Sciatic nerve (tissue), 2 donors: ENCODE results near the gene NFX1. TPM values are rescaled to one million over a fixed set of nuclear protein-coding genes. Genes with fewer than 3 reads are reported as not detected.
A peak's percentile ranks its signal among the peaks of the same experiment; 100 is the strongest.

Experiments
- ATAC-seq: fragments of 200-7000 bp; cut with Tn5 transposase; one replicate; pipeline ENCODE4 v1.9.1; 2020; ENCODE audit warnings: mild to moderate bottlenecking, moderate library complexity
- DNase-seq: peaks from one replicate; pipeline ENCODE4 v3.0.0-alpha.2; 2020; ENCODE audit warnings: low spot score
- intact Hi-C: fragments of 100-400 bp; cut with DNase I; formaldehyde crosslinking; loops from one replicate; pipeline ENCODE4 v1.14.2; 2022
- total RNA-seq: library from RNA; stranded (reverse); fragmentation: NEBNext Ultra II Directional; extraction: Animal tissue kit (Norgen Biotek cat#: 25700); gene quantifications from one replicate; pipeline ENCODE4 v1.2.1, GENCODE V29; 2021
- donor health status: DM: no; HTN: no; CAD: no.
- donor health status: DM: no; HTN: no; CAD: no.

The NFX1 gene
- total RNA-seq, 1 donor from 2014 or later = 45.8 TPM

- ATAC-seq = peak; percentile 99
- DNase-seq = peak; percentile 100
- intact Hi-C loops = no loop called here
Observed at GRCh38 chr9:33264473-33265177, 25.7 kb upstream of the NFX1 start, which contains the start of the genes BAG1 and CHMP5. TSS of gene BAG1 (minus strand) at chr9:33264708. TSS of gene CHMP5 (plus strand) at chr9:33265049. CDS start at chr9:33265079, 30 bp downstream.

DNA sequence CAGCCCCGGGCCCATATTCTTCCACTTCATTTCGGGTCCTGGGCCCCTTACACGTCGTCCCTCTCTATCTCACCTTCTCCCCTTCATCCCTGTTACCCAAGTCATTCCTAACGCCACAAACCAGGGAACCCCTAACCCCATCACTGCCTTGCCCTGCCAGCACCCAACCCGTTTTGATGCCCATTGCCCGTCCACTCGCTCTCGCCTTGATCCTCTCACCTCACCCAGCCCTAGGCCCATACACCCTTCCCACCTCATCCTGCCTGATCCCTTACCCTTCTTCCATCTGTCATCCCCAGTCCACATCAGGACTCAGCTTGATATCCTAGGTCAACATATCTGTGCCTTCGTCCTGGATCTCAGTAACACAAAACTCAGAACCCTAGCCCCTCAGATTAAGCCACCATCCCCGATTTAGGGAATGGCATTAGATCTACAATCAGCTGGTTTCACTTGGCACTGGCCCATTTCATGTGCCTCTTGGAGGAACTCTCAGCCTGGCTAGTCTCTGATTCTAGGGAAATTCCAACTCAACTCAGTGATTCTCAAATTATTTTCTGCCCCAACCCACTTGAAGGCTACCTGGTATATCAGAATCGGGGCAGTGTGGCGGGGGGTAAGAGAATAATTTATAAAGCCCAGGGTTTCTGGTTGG is 25.0 kb upstream of the NFX1 start:
- intact Hi-C loops = no loop called here
- peak; percentile 3 for ATAC-seq
- DNase-seq = no peak

DNA sequence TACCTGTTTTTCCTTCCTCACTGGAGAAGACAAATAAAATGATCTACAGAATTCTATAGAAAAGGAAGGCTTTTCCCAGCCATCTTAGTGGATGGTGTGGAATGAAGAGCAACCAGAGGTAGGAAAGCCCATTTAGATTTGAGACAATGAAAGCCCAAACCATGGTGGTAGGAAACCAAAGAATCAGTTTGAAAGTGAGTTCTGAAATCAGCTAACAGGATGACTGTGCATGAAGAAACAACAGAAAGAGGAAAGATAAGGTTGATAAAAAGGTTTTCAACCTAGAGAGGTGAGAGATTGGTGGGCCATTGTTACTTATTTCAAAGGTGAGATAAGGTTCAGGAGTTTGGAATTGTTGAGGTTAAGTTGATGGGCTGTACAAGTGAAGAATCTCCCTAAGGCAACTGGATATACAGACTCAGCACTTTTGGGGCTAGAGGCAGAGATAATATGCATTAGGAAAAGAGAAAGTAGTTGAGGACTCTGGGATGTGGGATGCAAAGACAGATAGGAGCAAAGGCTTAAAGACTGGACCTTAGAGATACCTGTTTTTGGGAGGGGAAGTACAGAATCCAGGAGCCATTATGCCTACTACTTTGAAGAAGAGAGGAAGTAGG is 23.1 kb upstream of the NFX1 start:
- no peak for ATAC-seq
- intact Hi-C loops = no loop called here
- DNase-seq = no peak

- ATAC-seq = no peak
- DNase-seq = no peak
- intact Hi-C loops = no loop called here
Observed at GRCh38 chr9:33270146-33270545, 20.2 kb upstream of the NFX1 start.

- intact Hi-C loops = no loop called here
- DNase-seq (no peak), ATAC-seq (no peak)
Observed at GRCh38 chr9:33272061-33272460, 18.3 kb upstream of the NFX1 start.

DNA sequence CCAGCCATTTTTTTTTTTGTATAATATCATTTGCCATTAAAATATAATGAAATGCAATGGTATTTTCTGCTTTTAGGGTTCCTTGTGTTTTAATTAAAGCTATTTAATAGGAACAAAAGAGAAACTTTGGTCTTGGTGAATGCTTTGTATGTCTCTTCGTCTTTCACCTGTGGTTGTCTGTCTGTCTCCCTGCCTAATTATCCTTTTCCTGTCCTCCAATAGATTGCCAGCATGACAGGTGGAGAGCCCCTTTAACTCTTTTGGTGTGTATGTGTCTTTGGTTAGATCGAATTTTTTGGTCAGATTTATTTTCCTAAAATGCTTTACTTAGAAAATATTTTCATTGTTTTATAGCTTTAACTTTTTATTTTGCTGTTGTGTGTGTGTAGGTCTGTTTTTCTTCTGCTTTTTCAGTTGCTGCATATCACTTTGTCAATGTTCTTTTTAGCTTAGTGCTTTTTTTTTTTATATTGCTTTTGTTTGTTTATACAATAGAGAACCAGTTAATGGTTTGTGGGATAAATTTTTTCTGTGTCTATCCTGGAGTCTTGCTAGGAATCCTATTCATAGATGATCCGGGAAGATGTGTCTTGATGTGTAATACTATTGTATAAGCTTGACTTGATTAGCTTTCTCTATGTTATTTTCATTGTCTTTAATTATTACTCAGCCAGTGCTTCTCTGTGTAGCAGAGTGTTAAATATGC is 16.9 kb upstream of the NFX1 start:
- intact Hi-C loops = no loop called here
- DNase-seq = no peak
- ATAC-seq = no peak

DNA sequence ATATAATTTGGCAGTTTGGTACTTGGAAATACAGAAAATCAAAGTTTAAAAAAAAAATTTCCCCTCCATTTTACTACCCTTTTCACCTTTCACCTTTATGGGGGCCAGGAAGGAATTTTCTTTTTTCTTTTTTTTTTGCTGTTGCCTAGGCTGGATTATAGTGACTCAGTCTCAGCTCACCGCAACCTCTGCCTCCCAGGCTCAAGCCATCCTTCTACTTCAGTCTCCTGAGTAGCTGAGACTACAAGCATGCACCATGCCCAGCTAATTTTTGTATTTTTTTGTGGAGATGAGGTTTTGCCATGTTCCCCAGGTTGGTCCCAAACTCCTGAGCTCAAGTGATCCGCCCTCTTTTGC is 16.4 kb upstream of the NFX1 start:
- DNase-seq (no peak), ATAC-seq (no peak)
- intact Hi-C loops = no loop called here

DNA sequence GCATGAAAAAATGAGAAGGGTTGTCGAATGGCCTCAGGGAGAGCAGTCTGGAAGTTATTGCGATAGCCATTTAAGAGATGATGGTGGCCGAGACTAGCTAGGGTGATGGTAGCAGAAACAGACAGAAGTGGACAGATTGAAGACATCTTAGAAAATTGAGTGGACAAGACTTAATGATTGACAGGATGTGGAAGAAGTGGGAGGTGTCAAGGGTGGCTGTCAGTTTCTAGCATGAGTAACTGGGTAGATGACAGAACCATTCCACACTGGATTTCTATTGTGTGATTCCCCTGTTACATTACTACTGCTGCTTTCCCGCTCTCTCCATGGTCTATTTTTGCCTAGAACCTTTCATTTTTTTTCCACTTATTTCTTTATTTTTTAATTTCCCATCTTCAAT is 12.8 kb upstream of the NFX1 start:
- intact Hi-C loops = no loop called here
- no peak for ATAC-seq
- no peak for DNase-seq

- intact Hi-C loops = no loop called here
- DNase-seq (no peak), ATAC-seq (no peak)
Observed at GRCh38 chr9:33285502-33285901, 4.8 kb upstream of the NFX1 start.

DNA sequence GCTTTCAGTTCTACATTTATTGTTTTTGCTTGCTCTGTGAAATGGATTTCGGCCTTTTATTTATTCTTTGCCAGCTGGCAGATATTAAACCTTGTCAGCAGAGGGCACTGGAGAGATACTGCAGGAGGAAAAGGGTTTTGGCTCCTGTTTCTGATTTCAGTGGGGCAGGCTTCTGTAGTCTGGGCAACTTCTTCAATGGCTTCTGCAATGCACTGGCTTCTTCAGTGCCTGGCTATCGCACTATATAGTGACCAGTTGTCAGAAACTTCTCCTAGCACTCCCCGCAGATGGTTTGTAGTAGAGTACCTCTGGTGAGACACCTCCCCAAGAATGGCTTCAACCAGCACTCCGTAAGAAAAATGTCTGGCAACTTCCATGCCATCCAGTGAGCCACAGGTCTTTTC is 3.2 kb upstream of the NFX1 start:
- ATAC-seq = no peak

GRCh38 chr9:33288235-33288634 is 2.1 kb upstream of the NFX1 start:
- intact Hi-C loops = no loop called here
- ATAC-seq = no peak
- no peak for DNase-seq

More for the DNA sequence above, 3.2 kb upstream of the NFX1 start:
- intact Hi-C loops = no loop called here
- DNase-seq = no peak

DNA sequence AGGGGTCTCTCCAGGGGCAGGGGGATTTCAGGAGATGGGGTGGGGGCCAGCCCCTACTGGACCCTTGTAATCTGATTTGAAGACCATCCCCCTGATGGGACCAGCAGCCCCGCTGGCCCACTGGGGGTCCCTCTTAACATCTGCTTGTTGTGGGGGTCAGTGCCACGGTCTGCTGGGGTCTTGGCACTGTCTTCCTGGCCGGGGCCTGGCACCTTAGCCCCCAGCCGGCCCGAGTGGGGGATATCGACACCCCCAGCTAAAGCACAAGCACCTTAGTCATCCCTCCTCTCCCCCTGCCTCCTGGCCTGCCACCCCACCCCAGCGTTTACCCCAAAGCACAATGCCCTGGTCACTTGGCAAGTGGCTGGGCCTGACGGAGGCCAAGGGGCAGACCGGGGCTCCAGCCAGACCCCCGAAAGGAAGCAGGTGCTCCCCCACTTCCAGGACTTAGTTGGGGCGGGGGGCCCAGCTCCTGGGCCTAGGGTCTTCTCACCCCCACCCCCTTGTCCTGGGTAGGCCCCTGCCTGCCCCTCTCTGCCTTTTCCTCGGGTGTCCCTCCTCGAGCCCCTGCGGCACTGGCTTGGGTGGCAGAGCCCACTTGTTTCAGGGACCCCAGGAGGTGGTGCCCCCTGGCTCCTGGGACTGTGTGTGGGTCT is 1.4 kb upstream of the NFX1 start:
- ATAC-seq = no peak
- DNase-seq = no peak
- intact Hi-C loops = no loop called here

GRCh38 chr9:33289496-33289895 is 820 bp upstream of the NFX1 start:
- DNase-seq (peak; percentile 66), ATAC-seq (peak; percentile 32)
- intact Hi-C loops = no loop called here

- intact Hi-C loops = no loop called here
- no peak for ATAC-seq
- DNase-seq = no peak
Observed at GRCh38 chr9:33289936-33290246, 425 bp upstream of the NFX1 start.

DNA sequence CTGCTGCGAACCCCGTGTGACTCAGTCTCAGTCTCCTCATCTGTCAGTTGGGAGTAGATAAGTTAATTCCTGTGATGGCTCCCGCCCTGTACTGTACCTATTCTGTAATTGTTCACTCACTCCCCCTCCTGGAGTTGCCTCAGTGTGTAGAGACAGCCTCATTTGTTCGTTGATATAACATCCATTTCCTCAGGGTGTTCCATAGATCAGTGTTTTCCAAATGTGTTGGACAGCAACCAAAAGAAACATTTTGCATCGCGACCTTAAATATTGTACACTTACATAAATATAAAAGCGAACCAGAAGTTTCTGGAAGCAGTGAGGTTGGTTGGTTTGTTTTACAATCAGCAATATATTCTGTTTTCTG is 698 bp downstream of the NFX1 start:
- intact Hi-C loops = no loop called here
- DNase-seq (no peak), ATAC-seq (no peak)

DNA sequence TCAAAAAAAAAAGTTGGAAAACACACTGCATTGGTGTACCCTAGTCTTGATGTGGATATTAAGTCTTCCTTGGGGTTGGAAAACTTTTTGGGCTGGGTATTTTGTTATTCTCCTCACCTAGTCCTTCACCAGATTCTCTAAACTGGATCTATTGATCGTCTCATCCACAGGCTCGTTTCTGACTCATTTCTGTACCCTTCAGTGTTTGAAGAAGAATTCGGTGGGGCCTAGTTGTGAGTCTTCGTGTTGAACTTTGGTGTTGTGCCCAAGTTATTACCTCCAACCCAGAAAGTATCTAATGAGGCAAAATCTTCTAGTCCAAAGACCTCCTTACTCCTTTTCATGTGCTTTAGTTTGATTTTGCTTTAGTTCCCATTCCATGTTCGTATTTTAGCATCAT is 1.6 kb downstream of the NFX1 start:
- intact Hi-C loops = no loop called here
- DNase-seq (no peak), ATAC-seq (no peak)

DNA sequence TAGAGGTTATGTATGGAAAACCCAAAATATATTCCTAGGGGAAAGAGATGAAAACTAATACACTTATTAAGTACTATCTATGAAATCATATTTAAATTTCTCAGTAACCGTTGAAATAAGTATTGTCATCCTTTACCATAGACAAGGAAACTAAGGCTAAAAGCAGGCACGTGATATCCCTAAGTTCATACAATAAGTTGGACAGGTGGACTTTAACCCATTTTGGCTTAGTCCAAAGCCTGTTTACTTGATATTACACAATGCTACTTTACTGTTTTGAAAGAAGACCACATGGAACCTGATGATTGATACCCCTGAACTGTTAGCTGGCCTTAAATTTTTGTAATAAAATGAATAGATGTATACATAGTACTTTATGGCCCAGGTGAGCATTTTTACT is 3.5 kb downstream of the NFX1 start:
- DNase-seq (no peak), ATAC-seq (no peak)
- intact Hi-C loops = no loop called here

DNA sequence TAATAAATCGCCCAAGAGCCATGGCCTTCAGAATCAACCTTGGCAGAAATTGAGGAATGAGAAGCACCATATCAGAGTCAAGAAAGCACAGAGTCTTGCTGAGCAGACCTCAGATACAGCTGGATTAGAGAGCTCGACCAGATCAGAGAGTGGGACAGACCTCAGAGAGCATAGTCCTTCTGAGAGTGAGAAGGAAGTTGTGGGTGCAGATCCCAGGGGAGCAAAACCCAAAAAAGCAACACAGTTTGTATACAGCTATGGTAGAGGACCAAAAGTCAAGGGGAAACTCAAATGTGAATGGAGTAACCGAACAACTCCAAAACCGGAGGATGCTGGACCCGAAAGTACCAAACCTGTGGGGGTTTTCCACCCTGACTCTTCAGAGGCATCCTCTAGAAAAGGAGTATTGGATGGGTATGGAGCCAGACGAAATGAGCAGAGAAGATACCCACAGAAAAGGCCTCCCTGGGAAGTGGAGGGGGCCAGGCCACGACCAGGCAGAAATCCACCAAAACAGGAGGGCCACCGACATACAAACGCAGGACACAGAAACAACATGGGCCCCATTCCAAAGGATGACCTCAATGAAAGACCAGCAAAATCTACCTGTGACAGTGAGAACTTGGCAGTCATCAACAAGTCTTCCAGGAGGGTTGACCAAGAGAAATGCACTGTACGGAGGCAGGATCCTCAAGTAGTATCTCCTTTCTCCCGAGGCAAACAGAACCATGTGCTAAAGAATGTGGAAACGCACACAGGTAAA is 4.5 kb downstream of the NFX1 start:
- no peak for DNase-seq
- no peak for ATAC-seq
- intact Hi-C loops = no loop called here

- ATAC-seq = no peak
- intact Hi-C loops = no loop called here
Observed at GRCh38 chr9:33295571-33295970, 5.3 kb downstream of the NFX1 start.

More at GRCh38 chr9:33295571-33295970, 5.3 kb downstream of the NFX1 start:
- DNase-seq = no peak
